IMR-90 (cell line): ENCODE results near the gene LIMCH1. TPM values are rescaled to one million over a fixed set of nuclear protein-coding genes. Genes with fewer than 3 reads are reported as not detected.

Source experiments
- ATAC-seq: fragments of 200-7000 bp; cut with Tn5 transposase; 2 replicates; pipeline ENCODE4 v1.9.1; 2020; ENCODE audit warnings: low read depth, mild to moderate bottlenecking, moderate library complexity
- BruUV-seq: library from RNA; stranded (reverse); fragments of 400-500 nt; replicated peaks from 2 replicates; lab custom pipeline; 2021; lab: Mats Ljungman, UMichigan
- CTCF ChIA-PET: fragments of 300-600 bp; formaldehyde crosslinking; extraction: SDS; loops from one replicate; lab custom pipeline; 2021; ENCODE audit warnings: antibody characterized with exemption; lab: Yijun Ruan, JAX
- POLR2A ChIA-PET: fragments of 300-600 bp; sonication (Branson Sonifier 250); formaldehyde crosslinking; loops from one replicate; lab custom pipeline; 2022; ENCODE audit warnings: antibody characterized with exemption; ENCODE audit not compliant: unreplicated experiment; lab: Charles Lee
- DNase-seq: peaks from one replicate; pipeline ENCODE4 v3.0.0; 2013
- H2AFZ ChIP-seq: replicated peaks from 2 replicates; pipeline ENCODE3; 2013; ENCODE audit warnings: low read length, mild to moderate bottlenecking; ENCODE audit not compliant: poor library complexity
- H2AK5ac ChIP-seq: 2 replicates; pipeline ENCODE4 v1.6.1; 2013; ENCODE audit warnings: low read depth, low read length, inconsistent platforms
- H2AK9ac ChIP-seq: replicated peaks from 2 replicates; pipeline ENCODE3; 2013; ENCODE audit warnings: mild to moderate bottlenecking, low read depth, low read length, moderate library complexity; ENCODE audit not compliant: poor library complexity
- H2BK120ac ChIP-seq: 2 replicates; pipeline ENCODE4 v1.6.1; 2013; ENCODE audit warnings: low read depth, low read length, inconsistent platforms
- H2BK15ac ChIP-seq: 3 replicates; pipeline ENCODE4 v1.6.1; 2013; ENCODE audit warnings: low read depth, low read length, inconsistent platforms
- H2BK20ac ChIP-seq: 2 replicates; pipeline ENCODE4 v1.6.1; 2013; ENCODE audit warnings: low read depth, mild to moderate bottlenecking, inconsistent platforms, low read length, moderate library complexity
- H2BK5ac ChIP-seq: 2 replicates; pipeline ENCODE4 v1.6.1; 2013; ENCODE audit warnings: mild to moderate bottlenecking, low read depth, low read length, inconsistent platforms; ENCODE audit not compliant: poor library complexity, severe bottlenecking
- H3K14ac ChIP-seq: replicated peaks from 2 replicates; pipeline ENCODE4 v1.6.1; 2013; ENCODE audit warnings: low read depth, low read length, inconsistent platforms
- H3K18ac ChIP-seq: 2 replicates; pipeline ENCODE4 v1.6.1; 2013; ENCODE audit warnings: low read depth, low read length, control low read depth
- H3K23ac ChIP-seq: 2 replicates; pipeline ENCODE4 v1.6.1; 2013; ENCODE audit warnings: low read depth, low read length, inconsistent platforms
- H3K27ac ChIP-seq: 2 replicates; pipeline ENCODE4 v1.5.1; 2013; ENCODE audit warnings: mild to moderate bottlenecking, control low read depth, low read length; ENCODE audit not compliant: insufficient read depth
- H3K27me3 ChIP-seq: 2 replicates; pipeline ENCODE4 v1.6.1; 2013; ENCODE audit warnings: low read length; ENCODE audit not compliant: control insufficient read depth, insufficient read depth
- H3K36me3 ChIP-seq: 2 replicates; pipeline ENCODE4 v1.6.1; 2013; ENCODE audit warnings: low read length, mixed read lengths; ENCODE audit not compliant: control insufficient read depth, insufficient read depth
- H3K4ac ChIP-seq: 2 replicates; pipeline ENCODE4 v1.6.1; 2013; ENCODE audit warnings: low read depth, low read length, inconsistent platforms
- H3K4me1 ChIP-seq: 2 replicates; pipeline ENCODE4 v1.6.1; 2013; ENCODE audit warnings: low read length, mixed read lengths; ENCODE audit not compliant: control insufficient read depth, insufficient read depth
- H3K4me2 ChIP-seq: 2 replicates; pipeline ENCODE4 v1.6.1; 2013; ENCODE audit warnings: low read depth, mild to moderate bottlenecking, control low read depth, low read length, moderate library complexity
- H3K4me3 ChIP-seq: 2 replicates; pipeline ENCODE4 v1.5.1; 2013; ENCODE audit warnings: low read depth, mild to moderate bottlenecking, control low read depth, low read length, moderate library complexity; ENCODE audit not compliant: insufficient read depth
- H3K56ac ChIP-seq: 2 replicates; pipeline ENCODE4 v1.6.1; 2013; ENCODE audit warnings: low read length, inconsistent platforms; ENCODE audit not compliant: insufficient read depth; ENCODE audit errors: extremely low read depth
- H3K79me1 ChIP-seq, 2 experiments: 2 replicates each; pipeline ENCODE4 v1.6.1; 2013; ENCODE audit warnings: low read length in 2 of 2, inconsistent platforms in 1 of 2, low read depth in 1 of 2
- H3K9ac ChIP-seq: 2 replicates; pipeline ENCODE4 v1.6.1; 2013; ENCODE audit warnings: low read depth, low read length, control low read depth
- H3K9me1 ChIP-seq: 2 replicates; pipeline ENCODE4 v1.6.1; 2013; ENCODE audit warnings: low read length, inconsistent platforms; ENCODE audit not compliant: insufficient read depth
- H3K9me3 ChIP-seq: 2 replicates; pipeline ENCODE4 v1.6.1; 2013; ENCODE audit warnings: low read length; ENCODE audit not compliant: control insufficient read depth, insufficient read depth
- H4K20me1 ChIP-seq: 2 replicates; pipeline ENCODE4 v1.6.1; 2013; ENCODE audit warnings: low read length, inconsistent platforms; ENCODE audit not compliant: insufficient read depth
- H4K5ac ChIP-seq: 2 replicates; pipeline ENCODE4 v1.6.1; 2013; ENCODE audit warnings: mild to moderate bottlenecking, low read depth, low read length, control low read depth
- H4K8ac ChIP-seq, 2 experiments: 2 replicates each; pipeline ENCODE4 v1.6.1; 2013; ENCODE audit warnings: low read depth in 2 of 2, low read length in 2 of 2, control low read depth in 1 of 2, inconsistent platforms in 1 of 2
- H4K91ac ChIP-seq: 2 replicates; pipeline ENCODE4 v1.6.1; 2013; ENCODE audit warnings: low read depth, low read length, inconsistent platforms; ENCODE audit not compliant: insufficient read depth
- BHLHE40 ChIP-seq: fragments of 150-350 bp; IDR thresholded peaks from 2 replicates; pipeline ENCODE4 v1.6.1; 2016; ENCODE audit warnings: mild to moderate bottlenecking, low read depth, low read length
- CEBPB ChIP-seq: IDR thresholded peaks from 2 replicates; pipeline ENCODE4 v1.6.1; 2012; ENCODE audit warnings: low read depth, low read length, improper control_type of control experiment
- CHD1 ChIP-seq: IDR thresholded peaks from 2 replicates; pipeline ENCODE4 v1.6.1; 2012; ENCODE audit warnings: low read depth, low read length, improper control_type of control experiment
- FOS ChIP-seq: fragments of 150-350 bp; IDR thresholded peaks from 2 replicates; pipeline ENCODE4 v1.6.1; 2016; ENCODE audit warnings: low read depth, low read length
- MAFK ChIP-seq: IDR thresholded peaks from 2 replicates; pipeline ENCODE4 v1.6.1; 2012; ENCODE audit warnings: low read depth, low read length, improper control_type of control experiment
- MAZ ChIP-seq: IDR thresholded peaks from 2 replicates; pipeline ENCODE4 v1.6.1; 2012; ENCODE audit warnings: low read depth, mild to moderate bottlenecking, low read length, improper control_type of control experiment, moderate library complexity, borderline replicate concordance
- MXI1 ChIP-seq: IDR thresholded peaks from 2 replicates; pipeline ENCODE4 v1.6.1; 2012; ENCODE audit warnings: low read depth, mild to moderate bottlenecking, low read length, moderate library complexity, borderline replicate concordance
- NFE2L2 ChIP-seq: fragments of 150-350 bp; IDR thresholded peaks from 2 replicates; pipeline ENCODE4 v1.6.1; 2016; ENCODE audit warnings: low read depth, mild to moderate bottlenecking, low read length
- POLR2A ChIP-seq: IDR thresholded peaks from 2 replicates; pipeline ENCODE4 v1.6.1; 2012; ENCODE audit warnings: mild to moderate bottlenecking, low read depth, low read length
- RAD21 ChIP-seq: IDR thresholded peaks from 2 replicates; pipeline ENCODE4 v1.6.1; 2012; ENCODE audit warnings: low read length, improper control_type of control experiment
- RCOR1 ChIP-seq: IDR thresholded peaks from 2 replicates; pipeline ENCODE4 v1.6.1; 2012; ENCODE audit warnings: mild to moderate bottlenecking, low read length, improper control_type of control experiment; ENCODE audit not compliant: insufficient replicate concordance
- RFX5 ChIP-seq: IDR thresholded peaks from 2 replicates; pipeline ENCODE4 v1.8.0; 2012; ENCODE audit warnings: low read depth, mild to moderate bottlenecking, low read length, moderate library complexity
- SMC3 ChIP-seq: fragments of 150-350 bp; IDR thresholded peaks from 2 replicates; pipeline ENCODE4 v1.6.1; 2016; ENCODE audit warnings: low read depth, mild to moderate bottlenecking, antibody characterized with exemption, low read length, moderate library complexity
- dilution Hi-C: fragments of 300-500 bp; cut with HindIII; formaldehyde crosslinking; loops from one replicate; pipeline ENCODE4 v1.14.3; 2018; ENCODE audit warnings: low sequenced_read_pairs; ENCODE audit not compliant: unreplicated experiment
- in situ Hi-C: fragments of 300-500 bp; cut with MboI; formaldehyde crosslinking; loops from 3 replicates; pipeline ENCODE4 v1.14.3; 2019; ENCODE audit warnings: low sequenced_read_pairs, inconsistent platforms, mixed read lengths
- intact Hi-C: fragments of 100-400 bp; cut with micrococcal nuclease; formaldehyde crosslinking; loops from 2 replicates; pipeline ENCODE4 v1.10.0; 2022
- polyA plus RNA-seq, 3 experiments: library from polyadenylated mRNA; depleted of rRNA; stranded (reverse); fragments of >200 nt; gene quantifications; 2 replicates each; pipeline ENCODE4 v1.2.3, GENCODE V29; 2012; ENCODE audit warnings: low replicate concordance in 1 of 3
- total RNA-seq: library from RNA; depleted of rRNA; stranded (reverse); fragments of >200 nt; gene quantifications from 2 replicates; pipeline ENCODE4 v1.2.3, GENCODE V29; 2012
- TF ChIP-seq, protein P1 (sequence below): fragments of 150-350 bp; IDR thresholded peaks from 2 replicates; pipeline ENCODE4 v1.6.1; 2017; ENCODE audit warnings: mild to moderate bottlenecking, antibody characterized with exemption, low read length, low read depth
- TF ChIP-seq, protein P2 (sequence below): fragments of 150-350 bp; IDR thresholded peaks from 2 replicates; pipeline ENCODE4 v1.6.1; 2016; ENCODE audit warnings: low read depth, mild to moderate bottlenecking, low read length, moderate library complexity, borderline replicate concordance
- TF ChIP-seq, protein P3 (sequence below): conservative IDR thresholded peaks from 2 replicates; pipeline ENCODE4 v1.5.1; 2012; ENCODE audit warnings: mild to moderate bottlenecking, low read depth, low read length, improper control_type of control experiment

Gene LIMCH1
- total and polyA plus RNA-seq, 2 of the 4 experiments (the other 2 are of a cell fraction), result 0.89 to 2.9 TPM

DNA sequence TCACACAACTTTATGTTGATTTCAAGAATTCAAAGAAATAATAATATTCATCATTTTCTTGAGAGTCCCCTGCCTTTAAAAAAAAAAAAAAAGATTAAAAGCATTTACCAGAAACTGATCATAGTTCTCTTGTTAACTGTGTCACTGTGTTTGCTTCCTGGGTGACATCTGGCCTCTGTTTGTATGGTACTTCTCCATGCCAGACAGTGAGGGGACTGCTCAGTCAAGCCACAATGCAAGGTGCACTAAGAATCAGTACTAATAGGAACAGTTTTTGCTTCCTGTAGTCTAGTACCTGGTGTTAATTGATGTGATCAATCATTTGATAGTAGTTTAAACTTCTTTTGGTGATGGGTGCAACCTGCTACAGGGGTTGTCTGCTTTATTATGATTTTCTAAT lies 133.0 kb downstream of the LIMCH1 start:
- POLR2A ChIA-PET, result no interaction called here

More for the DNA sequence above, 133.0 kb downstream of the LIMCH1 start:
- CTCF ChIA-PET, result interaction anchor here (0.7 kb wide), 2 partner anchors 44 to 920 kb away, joined by 3 read pairs; no protein-coding TSS in a partner anchor
- no peak overlapping the region for H3K18ac ChIP-seq
- no peak overlapping the region for H2BK20ac ChIP-seq
- no peak overlapping the region for H2AK9ac ChIP-seq
- no peak overlapping the region for H3K9ac ChIP-seq
- H2AK5ac ChIP-seq, result no peak overlapping the region
- H2AFZ ChIP-seq, result no peak overlapping the region
- no peak overlapping the region for H2BK15ac ChIP-seq
- DNase-seq (no peak), ATAC-seq (no peak)
- BruUV-seq, result no TSS peak
- no peak overlapping the region for H2BK5ac ChIP-seq
- no peaks in the 10 kb centered on the region for H3K9me3 ChIP-seq
- dilution Hi-C loops (no loop called here), in situ Hi-C loops (loop anchor here (25.0 kb wide), 1 partner anchor 759 kb away; no protein-coding TSS in a partner anchor), intact Hi-C loops (no loop called here)
- H4K91ac ChIP-seq, result no peak overlapping the region
- H2BK120ac ChIP-seq, result no peak overlapping the region
- H3K4me1 ChIP-seq, result no peaks in the 10 kb centered on the region
- no peaks in the 10 kb centered on the region for H4K20me1 ChIP-seq
- H4K5ac ChIP-seq, result no peak overlapping the region
- H3K27ac ChIP-seq, result no peak overlapping the region
- H3K4ac ChIP-seq, result no peak overlapping the region
- H3K9me1 ChIP-seq, result no peaks in the 10 kb centered on the region
- H3K36me3 ChIP-seq, result no peaks in the 10 kb centered on the region
- H3K14ac ChIP-seq, result no peak overlapping the region
- no peak overlapping the region for H3K56ac ChIP-seq
- no peaks in the 10 kb centered on the region for H3K79me1 ChIP-seq
- peaks cover 3% of the 10 kb centered on the region for H3K27me3 ChIP-seq
- no peak overlapping the region for H3K4me2 ChIP-seq
- TF ChIP-seq RFX5, result no peak
- no peak for TF ChIP-seq BHLHE40
- TF ChIP-seq NFE2L2, result no peak
- TF ChIP-seq, protein P1, sequence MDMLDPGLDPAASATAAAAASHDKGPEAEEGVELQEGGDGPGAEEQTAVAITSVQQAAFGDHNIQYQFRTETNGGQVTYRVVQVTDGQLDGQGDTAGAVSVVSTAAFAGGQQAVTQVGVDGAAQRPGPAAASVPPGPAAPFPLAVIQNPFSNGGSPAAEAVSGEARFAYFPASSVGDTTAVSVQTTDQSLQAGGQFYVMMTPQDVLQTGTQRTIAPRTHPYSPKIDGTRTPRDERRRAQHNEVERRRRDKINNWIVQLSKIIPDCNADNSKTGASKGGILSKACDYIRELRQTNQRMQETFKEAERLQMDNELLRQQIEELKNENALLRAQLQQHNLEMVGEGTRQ, result no peak
- TF ChIP-seq SMC3, result no peak
- no peak for TF ChIP-seq RAD21
- no peak for TF ChIP-seq MAZ
- no peak for TF ChIP-seq POLR2A
- no peak for TF ChIP-seq CHD1
- no peak for TF ChIP-seq MAFK
- TF ChIP-seq RCOR1, result no peak
- TF ChIP-seq, protein P2, sequence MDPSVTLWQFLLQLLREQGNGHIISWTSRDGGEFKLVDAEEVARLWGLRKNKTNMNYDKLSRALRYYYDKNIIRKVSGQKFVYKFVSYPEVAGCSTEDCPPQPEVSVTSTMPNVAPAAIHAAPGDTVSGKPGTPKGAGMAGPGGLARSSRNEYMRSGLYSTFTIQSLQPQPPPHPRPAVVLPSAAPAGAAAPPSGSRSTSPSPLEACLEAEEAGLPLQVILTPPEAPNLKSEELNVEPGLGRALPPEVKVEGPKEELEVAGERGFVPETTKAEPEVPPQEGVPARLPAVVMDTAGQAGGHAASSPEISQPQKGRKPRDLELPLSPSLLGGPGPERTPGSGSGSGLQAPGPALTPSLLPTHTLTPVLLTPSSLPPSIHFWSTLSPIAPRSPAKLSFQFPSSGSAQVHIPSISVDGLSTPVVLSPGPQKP, result no peak
- TF ChIP-seq MXI1, result no peak
- TF ChIP-seq CEBPB, result no peak
- TF ChIP-seq FOS, result no peak
- TF ChIP-seq, protein P3, sequence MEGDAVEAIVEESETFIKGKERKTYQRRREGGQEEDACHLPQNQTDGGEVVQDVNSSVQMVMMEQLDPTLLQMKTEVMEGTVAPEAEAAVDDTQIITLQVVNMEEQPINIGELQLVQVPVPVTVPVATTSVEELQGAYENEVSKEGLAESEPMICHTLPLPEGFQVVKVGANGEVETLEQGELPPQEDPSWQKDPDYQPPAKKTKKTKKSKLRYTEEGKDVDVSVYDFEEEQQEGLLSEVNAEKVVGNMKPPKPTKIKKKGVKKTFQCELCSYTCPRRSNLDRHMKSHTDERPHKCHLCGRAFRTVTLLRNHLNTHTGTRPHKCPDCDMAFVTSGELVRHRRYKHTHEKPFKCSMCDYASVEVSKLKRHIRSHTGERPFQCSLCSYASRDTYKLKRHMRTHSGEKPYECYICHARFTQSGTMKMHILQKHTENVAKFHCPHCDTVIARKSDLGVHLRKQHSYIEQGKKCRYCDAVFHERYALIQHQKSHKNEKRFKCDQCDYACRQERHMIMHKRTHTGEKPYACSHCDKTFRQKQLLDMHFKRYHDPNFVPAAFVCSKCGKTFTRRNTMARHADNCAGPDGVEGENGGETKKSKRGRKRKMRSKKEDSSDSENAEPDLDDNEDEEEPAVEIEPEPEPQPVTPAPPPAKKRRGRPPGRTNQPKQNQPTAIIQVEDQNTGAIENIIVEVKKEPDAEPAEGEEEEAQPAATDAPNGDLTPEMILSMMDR, result no peak
- H3K4me3 ChIP-seq, result no peak overlapping the region
- no peak overlapping the region for H3K23ac ChIP-seq
- no peak overlapping the region for H4K8ac ChIP-seq
